COLO668 (cell line): ENCODE results near the gene TLR5.
A peak's percentile ranks its signal among the peaks of the same experiment; 100 is the strongest.

Source experiments
- DNase-seq: peaks from one replicate; lab custom pipeline; 2025; ENCODE audit not compliant: unreplicated experiment; lab: John Stamatoyannopoulos, UW

Gene TLR5

GRCh38 chr1:223116950-223117349 is 26.1 kb downstream of the TLR5 start:
- DNase-seq: no peak

- DNase-seq: no peak
Observed at GRCh38 chr1:223114871-223115270, 28.2 kb downstream of the TLR5 start.

- no peak for DNase-seq
Observed at GRCh38 chr1:223110952-223111351, 32.1 kb downstream of the TLR5 start.

GRCh38 chr1:223109581-223110026 is 33.4 kb downstream of the TLR5 start:
- no peak for DNase-seq

DNA sequence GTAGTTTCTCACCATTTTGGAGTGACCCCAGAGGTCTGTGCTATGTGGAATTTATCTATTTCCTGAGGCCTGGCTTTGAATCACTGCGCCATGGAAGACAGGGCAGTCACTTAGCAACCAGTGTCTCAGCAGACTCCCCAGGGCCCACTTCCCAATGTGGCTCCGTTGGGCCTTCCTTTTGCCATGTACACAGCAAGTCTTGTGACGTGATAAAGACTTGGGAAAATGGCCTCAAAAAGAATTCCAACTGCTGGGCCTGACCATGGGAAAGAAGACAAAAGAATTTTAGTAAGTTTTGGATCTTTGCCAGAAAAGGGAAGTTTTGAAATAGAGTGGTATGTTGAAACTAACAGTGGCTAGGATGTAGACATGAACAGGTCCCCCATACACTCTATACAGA is 36.2 kb downstream of the TLR5 start:
- no peak for DNase-seq

DNA sequence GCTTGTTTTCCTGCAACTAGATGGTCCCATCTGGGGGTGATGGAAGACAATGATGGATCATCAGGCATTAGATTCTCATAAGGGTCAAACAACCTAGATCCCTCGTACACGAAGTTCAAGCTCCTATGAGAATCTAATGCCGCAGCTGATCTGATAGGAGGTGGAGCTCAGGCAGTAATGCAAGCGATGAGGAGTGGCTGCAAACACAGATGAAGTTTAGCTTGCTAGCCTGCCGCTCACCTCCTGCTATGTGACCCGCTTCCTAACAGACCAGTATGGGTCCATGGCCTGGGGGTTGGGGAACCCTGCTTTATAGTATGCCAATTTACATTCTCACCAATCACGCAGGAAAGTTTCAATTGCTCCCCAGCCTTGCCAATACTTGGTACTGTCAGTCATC is 37.5 kb downstream of the TLR5 start:
- no peak for DNase-seq

GRCh38 chr1:223102797-223103533 is 40.1 kb downstream of the TLR5 start:
- DNase-seq: peak; percentile 78

DNA sequence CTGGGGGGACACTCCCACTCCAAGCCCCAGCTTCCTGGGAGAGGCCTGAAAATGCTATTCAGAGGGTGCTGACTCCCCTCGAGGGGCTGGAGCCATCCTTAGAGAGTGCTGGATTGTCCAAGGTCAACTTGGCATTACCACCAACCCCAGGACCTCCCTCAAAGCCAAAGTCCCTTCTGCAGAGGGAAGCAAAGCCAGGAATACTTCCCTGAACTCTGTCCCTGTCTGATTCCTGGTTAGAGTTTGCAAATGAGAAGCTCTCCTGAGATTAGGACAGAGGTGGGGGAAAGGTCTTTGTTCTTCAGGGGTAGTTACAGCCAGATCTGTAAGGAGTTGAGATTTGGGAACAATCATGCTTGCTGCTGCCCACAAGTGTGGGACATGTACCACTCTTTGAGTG is 45.3 kb downstream of the TLR5 start:
- no peak for DNase-seq

GRCh38 chr1:223095870-223096269 is 47.2 kb downstream of the TLR5 start:
- DNase-seq: no peak

DNA sequence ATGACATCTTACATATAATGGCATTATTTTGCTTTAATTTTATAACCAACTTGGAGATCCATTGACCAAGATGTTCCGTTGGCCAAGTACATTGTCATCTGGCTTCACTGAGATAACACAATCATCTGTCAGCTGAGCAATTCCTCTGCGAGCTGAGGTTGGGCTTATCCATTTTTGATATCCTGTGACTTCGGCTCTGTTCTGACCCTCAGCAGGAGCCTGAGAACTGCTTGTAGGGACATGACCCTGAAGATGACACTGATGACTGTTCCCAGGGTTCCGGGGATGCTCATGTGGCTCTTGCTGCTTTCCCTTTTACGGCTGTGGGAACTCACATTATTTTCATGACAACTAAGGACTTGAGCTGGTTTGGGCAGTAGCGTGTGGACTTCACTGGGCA is 51.2 kb downstream of the TLR5 start:
- DNase-seq: no peak

DNA sequence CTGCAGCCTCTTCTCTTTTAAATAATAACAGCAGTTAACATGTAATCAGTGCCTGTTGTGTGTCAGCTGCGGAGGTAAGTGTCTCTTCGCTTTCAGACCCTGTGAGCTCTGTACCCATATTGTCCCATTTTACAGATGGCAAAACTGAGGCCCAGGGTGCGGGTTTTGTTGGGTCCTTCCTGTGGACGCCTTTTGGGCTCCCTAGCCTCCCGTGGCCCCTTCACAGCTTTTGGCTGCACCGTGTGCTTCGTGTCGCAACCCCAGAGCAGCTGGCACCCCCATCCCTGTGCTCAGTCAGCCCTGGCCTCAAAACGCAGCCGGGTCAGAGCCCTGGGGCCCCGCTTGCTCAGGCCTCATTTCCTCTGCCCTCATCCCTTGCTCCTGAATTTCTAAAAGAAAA is 53.8 kb downstream of the TLR5 start:
- DNase-seq: no peak

DNA sequence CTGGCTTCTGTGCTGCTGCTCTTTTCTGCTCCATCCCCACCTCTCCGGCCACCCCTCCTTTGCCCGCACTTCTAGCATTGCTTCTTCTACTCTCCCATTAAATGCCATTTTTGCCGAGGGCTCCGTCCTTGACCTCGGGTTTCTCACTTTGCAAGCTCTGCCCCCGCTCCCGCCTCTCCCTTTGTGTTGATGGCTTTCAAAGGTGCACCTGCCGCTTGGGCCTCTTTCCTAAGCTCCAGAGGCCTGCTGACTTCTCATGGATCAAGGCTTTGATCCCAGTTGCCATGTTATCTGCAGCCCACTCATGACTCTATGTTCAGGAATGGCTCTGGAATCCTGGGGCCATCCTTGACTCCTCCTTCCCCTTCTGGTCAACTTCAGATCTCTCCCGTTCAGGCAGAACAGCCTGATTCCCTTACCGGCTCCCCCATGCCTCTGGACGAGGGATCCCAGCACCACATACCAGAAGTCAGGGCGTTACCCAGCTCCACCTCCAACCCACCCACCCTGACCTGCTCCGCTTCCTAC is 54.3 kb downstream of the TLR5 start:
- no peak for DNase-seq

- DNase-seq: no peak
Observed at GRCh38 chr1:223087291-223088255, 55.5 kb downstream of the TLR5 start.

DNA sequence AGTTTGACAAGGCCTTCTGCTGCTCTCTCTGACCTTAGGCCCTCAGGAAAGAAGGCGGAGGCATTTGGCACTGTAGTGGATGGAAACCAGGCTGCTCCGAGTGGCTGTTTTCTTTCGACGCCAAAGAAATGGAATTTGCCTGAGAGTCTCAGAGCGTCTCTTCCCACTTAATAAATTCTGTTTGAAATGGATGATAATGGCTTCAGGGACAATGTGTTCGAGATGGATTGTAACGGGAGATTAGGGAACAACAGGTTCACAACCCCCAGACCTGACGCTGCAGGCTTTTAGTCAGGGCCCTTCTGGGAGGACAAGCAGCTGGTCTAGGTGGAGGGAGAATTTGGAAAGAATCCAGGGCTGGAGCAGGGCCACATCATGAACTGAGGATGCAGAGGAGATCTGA is 58.6 kb downstream of the TLR5 start:
- no peak for DNase-seq

DNA sequence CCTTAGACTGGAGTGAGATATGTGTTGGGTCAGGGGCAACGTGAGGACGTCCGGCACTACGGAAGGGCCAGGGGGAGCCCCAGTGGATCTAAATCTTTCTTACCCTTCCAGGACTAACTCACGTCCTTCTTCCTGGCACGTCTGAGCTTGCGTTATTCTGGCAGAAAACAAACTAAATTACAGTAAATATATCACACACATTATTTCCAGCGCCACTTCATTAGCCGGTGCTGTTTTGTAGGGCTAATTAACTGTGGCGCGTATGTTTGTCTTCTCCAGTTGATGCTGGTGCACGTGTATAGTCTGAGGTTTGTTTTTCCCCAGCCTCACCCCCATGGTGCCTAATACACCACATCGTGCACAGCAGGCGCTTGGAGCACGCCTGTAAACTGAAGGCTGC is 59.2 kb downstream of the TLR5 start:
- DNase-seq: no peak

DNA sequence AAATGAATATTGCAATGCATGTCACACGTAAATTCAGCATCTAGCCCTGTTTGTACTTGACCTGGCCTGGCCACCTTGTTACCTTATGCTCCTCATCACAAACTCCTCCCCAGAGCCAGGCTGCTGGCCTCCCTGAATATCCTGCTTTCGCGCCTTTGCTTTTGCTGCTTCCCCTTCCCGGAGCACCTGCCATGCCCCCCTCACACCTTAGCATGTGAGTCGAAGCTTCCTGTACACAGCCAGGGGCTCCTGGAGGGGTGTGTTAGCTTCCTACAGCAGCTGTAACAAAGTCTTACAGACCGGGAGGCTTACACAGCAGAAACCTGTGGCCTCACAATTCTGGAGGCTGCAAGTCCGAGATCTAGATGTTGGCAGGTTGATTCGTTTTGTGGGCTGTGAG is 60.1 kb downstream of the TLR5 start:
- no peak for DNase-seq

GRCh38 chr1:223081181-223081994 is 61.7 kb downstream of the TLR5 start:
- DNase-seq: peak; percentile 94

DNA sequence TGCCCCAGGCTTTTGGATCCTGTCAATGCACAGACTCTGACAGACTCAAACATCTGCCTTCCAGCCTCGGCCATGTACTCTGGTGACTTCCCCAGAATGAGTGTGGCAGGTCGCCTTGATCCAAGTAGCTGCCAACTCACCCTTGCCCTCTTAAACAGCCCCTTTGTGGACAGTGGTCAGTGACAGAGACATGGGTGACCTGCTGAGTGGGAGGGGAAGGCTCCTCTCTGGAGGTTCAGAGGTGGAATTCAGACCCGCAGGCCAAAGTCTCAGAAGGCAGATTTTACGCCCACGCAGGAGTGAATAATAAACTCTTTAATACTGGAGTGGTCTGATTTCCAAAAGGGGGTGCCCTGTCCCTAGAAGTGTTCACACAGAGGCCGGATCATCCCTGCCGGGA is 63.5 kb downstream of the TLR5 start:
- no peak for DNase-seq

GRCh38 chr1:223077247-223077833 is 65.7 kb downstream of the TLR5 start:
- DNase-seq: no peak

- DNase-seq: no peak
Observed at GRCh38 chr1:223076362-223076761, 66.7 kb downstream of the TLR5 start.

DNA sequence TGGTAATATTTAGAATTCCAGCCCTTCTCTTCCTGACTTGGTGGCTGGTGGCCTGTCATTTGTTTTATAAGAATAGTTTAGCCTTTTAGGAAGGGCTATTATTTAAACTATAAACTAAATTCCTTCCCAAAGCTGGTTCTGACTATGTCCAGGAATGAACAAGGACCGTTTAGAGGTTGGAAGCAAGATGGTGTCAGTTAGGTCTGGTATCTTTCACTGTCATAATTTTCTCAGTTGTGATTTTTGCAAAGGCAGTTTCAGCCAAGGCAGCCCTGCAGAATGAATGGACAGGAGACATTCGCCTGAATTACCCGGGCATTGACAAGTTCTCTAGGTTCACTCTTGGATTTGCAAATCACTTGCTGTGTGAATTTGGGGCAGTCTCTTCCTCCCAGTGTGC is 67.2 kb downstream of the TLR5 start:
- DNase-seq: no peak
